Measurements from ENCODE around the gene PHPT1.

Gene PHPT1

DNA sequence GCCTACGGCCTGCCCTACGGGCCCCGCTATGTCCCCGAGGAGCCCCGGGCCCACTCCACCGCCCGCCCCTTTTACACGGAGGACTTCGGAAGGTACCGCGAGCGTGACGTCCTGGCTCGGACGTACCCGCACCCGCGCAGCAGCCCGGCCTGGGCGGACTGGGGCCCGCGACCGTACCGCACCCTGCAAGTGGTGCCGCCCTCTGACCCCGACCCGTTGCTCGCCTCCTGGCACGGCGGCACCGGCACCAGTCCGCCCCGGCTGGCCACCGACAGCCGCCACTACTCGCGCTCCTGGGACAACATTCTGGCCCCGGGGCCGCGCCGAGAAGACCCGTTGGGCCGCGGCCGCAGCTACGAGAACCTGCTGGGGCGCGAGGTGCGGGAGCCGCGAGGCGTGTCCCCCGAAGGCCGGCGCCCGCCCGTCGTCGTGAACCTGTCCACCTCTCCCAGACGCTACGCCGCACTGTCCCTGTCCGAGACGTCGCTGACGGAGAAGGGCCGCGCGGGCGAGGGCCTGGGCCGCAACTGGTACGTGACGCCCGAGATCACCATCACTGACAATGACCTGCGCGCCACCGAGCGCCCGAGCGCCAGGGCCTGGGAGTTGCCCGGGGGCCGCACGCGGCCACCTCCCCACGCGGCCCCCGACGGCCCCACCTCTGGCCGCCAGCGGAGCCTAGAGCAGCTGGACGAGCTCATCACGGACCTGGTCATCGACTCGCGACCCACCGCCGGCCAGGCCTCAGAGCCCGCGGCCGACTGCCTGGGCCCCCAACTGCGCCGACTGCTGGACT is 3.5 kb upstream of the PHPT1 start:
- no peak for DNase-seq
- in situ Hi-C loops (cut with MboI; ENCODE audit: low pct_unique_long_range_greater_than_20kb, low sequenced_read_pairs) = no loop called here

DNA sequence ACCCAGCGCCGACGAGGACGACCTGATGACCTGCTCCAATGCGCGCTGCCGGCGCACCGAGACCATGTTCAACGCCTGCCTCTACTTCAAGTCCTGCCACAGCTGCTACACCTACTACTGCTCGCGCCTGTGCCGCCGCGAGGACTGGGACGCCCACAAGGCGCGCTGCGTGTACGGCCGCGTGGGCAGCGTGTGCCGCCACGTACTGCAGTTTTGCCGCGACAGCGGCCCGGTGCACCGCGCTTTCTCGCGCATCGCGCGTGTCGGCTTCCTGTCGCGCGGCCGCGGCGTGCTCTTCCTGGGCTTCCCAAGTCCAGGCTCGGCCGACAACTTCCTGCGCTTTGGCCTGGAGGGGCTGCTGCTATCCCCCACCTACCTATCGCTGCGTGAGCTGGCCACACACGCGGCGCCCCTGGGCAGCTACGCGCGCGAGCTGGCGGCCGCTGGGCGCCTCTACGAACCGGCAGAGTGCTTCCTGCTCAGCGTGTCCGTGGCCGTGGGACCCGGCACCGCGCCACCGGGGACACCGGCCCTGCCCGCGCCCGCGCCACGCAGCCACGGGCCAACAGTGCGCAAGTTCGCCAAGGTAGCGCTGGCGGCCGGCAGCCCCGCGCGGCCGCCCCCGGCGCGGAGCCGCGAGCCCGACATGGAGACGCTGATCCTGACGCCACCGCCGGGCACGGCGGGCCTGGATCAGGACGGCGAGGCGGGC is 2.7 kb upstream of the PHPT1 start:
- in situ Hi-C loops (cut with MboI; ENCODE audit: low pct_unique_long_range_greater_than_20kb, low sequenced_read_pairs) = no loop called here
- DNase-seq = no peak

- no peak for DNase-seq
- in situ Hi-C loops (cut with MboI; ENCODE audit: low pct_unique_long_range_greater_than_20kb, low sequenced_read_pairs) = no loop called here
These were observed 2.0 kb upstream of the PHPT1 start for GRCh38 chr9:136847088-136847825.

GRCh38 chr9:136847826-136848392 is 1.3 kb upstream of the PHPT1 start:
- DNase-seq = no peak
- in situ Hi-C loops (cut with MboI; ENCODE audit: low pct_unique_long_range_greater_than_20kb, low sequenced_read_pairs) = no loop called here

- DNase-seq = peak; percentile 42
- in situ Hi-C loops (cut with MboI; ENCODE audit: low pct_unique_long_range_greater_than_20kb, low sequenced_read_pairs) = no loop called here
These were observed 694 bp upstream of the PHPT1 start for GRCh38 chr9:136848393-136849037.

DNA sequence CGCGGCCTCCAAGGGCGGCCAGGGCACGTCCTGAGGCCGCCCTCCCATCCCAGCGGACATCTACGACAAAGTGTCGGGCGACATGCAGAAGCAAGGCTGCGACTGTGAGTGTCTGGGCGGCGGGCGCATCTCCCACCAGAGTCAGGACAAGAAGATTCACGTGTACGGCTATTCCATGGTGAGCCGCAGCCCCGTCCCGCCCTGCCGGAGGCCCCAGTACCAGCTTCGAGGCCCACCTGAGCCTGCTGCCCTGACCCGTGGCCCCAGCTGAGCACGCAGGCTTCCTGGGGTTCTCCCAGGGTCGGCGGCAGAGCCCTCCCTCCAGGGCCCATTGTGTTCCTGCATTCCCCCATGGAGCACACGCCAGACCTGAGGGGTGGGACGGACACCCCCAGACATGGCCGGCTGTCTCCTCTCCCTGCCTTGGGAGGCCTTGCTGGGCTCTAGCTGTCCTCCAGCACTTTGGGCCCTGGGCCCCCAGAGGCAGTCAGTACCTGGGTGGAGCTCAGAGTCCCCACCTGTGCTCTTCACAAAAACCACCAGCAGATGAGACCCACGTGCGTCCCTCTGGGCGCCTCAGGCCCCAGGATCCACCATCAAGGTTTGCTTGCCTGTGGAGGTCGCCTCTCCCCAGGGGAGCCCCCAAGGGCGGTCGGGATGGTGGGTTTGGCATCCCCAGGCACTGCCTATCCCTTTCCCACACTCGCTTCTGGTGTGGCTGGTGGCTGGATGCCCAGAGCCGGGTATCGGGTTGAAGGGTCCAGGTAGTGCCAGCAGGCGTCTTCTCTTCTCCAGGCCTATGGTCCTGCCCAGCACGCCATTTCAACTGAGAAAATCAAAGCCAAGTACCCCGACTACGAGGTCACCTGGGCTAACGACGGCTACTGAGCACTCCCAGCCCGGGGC is 1.0 kb downstream of the PHPT1 start:
- no peak for DNase-seq
- in situ Hi-C loops (cut with MboI; ENCODE audit: low pct_unique_long_range_greater_than_20kb, low sequenced_read_pairs) = no loop called here

- no peak for DNase-seq
- in situ Hi-C loops (cut with MboI; ENCODE audit: low pct_unique_long_range_greater_than_20kb, low sequenced_read_pairs) = no loop called here
These were observed 1.9 kb downstream of the PHPT1 start for GRCh38 chr9:136850866-136851775.

DNA sequence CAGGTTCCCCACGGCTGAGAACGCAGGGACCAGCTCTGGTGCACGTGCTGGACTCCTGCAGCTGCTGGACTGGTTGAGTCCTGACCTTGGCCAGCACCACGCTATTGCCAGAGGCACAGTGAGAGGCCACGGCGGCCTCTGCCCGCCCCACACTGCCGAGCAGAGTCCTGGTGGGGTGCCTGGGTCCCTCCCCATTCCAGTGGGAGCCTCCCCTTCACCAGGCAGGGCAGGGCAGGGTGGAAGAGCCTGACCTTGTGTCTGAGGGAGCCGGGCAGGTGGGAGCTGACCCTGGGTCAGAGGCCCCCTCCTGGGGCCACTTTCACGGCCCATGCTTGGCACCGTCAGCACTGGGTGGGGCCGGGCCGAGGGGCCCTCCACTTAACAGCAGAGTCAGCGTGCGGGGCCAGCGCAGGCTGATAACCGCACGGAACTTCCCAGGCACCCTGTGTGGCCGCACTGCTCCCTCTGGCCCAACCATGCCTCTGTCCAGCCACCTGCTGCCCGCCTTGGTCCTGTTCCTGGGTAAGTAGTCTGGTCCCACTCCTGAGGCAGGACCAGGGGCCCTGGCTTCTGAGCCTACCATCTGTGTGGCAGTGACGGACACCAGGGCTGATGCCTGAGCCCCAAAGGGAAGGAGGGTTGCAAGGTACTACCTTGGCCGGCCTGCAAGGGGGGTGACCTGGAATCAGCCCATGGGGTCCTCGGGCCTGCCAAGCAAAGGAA is 2.9 kb downstream of the PHPT1 start, which contains the start of gene MAMDC4:
Gene MAMDC4 (plus strand): TSS at position 406 of the 723 bp plus-strand sequence. CDS start 71 bp downstream, at position 477.
- DNase-seq = no peak
- in situ Hi-C loops (cut with MboI; ENCODE audit: low pct_unique_long_range_greater_than_20kb, low sequenced_read_pairs) = no loop called here

- DNase-seq = no peak
These were observed 3.7 kb downstream of the PHPT1 start for GRCh38 chr9:136852664-136853595.

DNA sequence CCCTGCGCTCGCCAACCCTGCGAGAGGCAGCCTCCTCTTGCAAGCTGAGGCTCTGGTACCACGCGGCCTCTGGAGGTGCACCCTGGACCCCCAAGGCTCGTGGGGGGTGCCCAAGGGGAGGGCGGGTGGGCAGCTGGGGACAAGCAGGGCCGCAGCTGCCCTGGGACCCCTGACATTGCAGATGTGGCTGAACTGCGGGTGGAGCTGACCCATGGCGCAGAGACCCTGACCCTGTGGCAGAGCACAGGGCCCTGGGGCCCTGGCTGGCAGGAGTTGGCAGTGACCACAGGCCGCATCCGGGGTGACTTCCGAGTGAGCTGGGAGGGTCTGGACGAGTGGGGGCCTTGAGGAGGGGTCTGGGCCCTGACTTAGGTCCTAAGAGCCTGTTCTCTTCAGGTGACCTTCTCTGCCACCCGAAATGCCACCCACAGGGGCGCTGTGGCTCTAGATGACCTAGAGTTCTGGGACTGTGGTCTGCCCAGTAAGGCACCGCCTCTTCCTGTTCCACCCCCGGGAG is 4.4 kb downstream of the PHPT1 start:
- no peak for DNase-seq
- in situ Hi-C loops (cut with MboI; ENCODE audit: low pct_unique_long_range_greater_than_20kb, low sequenced_read_pairs) = no loop called here

More at GRCh38 chr9:136852664-136853595, 3.7 kb downstream of the PHPT1 start:
- in situ Hi-C loops (cut with MboI; ENCODE audit: low pct_unique_long_range_greater_than_20kb, low sequenced_read_pairs) = no loop called here

DNA sequence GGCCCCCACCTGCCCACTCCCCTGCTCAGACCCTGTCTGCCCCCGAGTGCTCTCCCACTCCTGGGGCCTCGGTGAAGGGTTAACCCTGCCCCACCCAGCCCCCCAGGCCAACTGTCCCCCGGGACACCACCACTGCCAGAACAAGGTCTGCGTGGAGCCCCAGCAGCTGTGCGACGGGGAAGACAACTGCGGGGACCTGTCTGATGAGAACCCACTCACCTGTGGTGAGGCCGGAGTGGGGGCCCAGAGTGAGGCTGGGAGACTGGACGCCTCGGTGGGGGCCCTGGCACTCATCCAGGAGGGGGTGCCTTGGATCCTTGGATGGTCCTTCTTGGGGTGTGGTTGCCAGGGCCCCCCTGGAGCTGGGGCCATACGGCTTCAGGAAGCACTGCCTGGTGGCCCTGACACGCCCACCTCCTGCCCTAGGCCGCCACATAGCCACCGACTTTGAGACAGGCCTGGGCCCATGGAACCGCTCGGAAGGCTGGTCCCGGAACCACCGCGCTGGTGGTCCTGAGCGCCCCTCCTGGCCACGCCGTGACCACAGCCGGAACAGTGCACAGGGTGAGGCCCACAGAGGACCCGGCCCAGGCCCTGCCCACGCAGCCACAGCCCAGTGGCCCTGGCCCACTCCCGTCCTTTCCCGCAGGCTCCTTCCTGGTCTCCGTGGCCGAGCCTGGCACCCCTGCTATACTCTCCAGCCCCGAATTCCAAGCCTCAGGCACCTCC is 5.1 kb downstream of the PHPT1 start:
- in situ Hi-C loops (cut with MboI; ENCODE audit: low pct_unique_long_range_greater_than_20kb, low sequenced_read_pairs) = no loop called here
- DNase-seq = no peak

GRCh38 chr9:136854842-136855460 is 5.7 kb downstream of the PHPT1 start:
- no peak for DNase-seq
- in situ Hi-C loops (cut with MboI; ENCODE audit: low pct_unique_long_range_greater_than_20kb, low sequenced_read_pairs) = no loop called here

DNA sequence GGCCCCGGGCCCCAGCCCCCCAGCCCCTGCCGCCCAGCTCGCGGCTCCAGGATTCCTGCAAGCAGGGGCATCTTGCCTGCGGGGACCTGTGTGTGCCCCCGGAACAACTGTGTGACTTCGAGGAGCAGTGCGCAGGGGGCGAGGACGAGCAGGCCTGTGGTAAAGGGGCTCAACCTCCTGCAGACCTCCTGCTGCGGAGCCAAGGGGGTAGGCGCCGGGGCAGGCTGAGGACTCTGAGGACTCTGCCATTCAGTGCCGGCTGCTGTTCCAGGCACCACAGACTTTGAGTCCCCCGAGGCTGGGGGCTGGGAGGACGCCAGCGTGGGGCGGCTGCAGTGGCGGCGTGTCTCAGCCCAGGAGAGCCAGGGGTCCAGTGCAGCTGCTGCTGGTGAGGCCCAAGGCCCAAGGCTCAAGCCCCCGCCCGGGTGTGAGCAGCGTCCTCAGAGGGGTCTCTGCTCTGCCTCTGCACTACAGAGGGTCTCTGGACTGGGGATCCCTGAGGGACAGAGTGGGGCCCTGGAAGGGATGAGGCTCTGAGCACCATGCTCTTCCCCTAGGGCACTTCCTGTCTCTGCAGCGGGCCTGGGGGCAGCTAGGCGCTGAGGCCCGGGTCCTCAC is 6.4 kb downstream of the PHPT1 start:
- in situ Hi-C loops (cut with MboI; ENCODE audit: low pct_unique_long_range_greater_than_20kb, low sequenced_read_pairs) = no loop called here
- DNase-seq = no peak

DNA sequence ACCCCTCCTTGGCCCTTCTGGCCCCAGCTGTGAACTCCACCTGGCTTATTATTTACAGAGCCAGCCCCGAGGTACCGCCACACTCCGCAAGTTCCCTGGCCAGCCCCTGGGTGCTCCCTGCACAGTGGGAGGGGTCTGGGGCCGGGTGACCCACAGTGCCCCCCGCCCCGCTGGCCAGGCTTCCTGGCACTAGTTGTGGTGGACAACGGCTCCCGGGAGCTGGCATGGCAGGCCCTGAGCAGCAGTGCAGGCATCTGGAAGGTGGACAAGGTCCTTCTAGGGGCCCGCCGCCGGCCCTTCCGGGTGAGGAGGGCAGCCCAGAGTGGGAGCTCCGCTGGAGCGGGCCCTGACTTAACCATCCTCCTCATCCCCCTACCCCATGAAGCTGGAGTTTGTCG is 6.9 kb downstream of the PHPT1 start:
- in situ Hi-C loops (cut with MboI; ENCODE audit: low pct_unique_long_range_greater_than_20kb, low sequenced_read_pairs) = no loop called here
- no peak for DNase-seq

Data from KBM-7 (cell line).